Measurements from ENCODE around the gene MAPK8IP2. TPM values are rescaled to one million over a fixed set of nuclear protein-coding genes. Genes with fewer than 3 reads are reported as not detected.

MAPK8IP2 gene
- total and polyA plus RNA-seq, 3 donors from 2014 or later, result 12.7 to 36.9 (median 34.9) TPM

DNA sequence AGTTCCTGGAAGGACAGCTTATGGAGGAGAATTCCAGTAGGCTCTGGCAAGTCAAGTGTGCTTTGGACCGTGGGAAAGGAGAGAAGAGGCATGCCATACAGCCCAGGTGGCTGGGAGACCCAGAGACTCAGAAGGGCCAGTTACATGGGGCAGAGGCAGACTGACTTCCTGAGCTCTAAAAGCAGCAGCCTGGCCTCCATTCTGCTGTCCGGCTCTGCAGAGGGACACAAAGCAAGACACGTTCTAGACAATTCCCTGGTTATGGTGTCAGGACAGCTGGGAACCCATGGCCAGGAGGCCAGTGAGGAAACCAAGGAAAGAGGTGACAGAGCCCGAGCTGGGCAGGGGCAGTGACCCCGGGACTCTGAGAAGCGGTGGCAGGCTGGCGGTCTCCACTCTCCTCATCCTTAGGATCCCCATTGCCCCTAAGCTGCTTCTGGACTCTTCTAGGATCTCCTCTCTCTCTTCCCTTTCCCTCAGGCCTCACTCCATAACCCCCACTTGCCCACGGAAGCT is 25.1 kb upstream of the MAPK8IP2 start:
- TF ChIP-seq CTCF (IDR thresholded peaks at IDR 0.05) (no peak), POLR2A (IDR thresholded peaks at IDR 0.05) (no peak)
- no peak for DNase-seq
- H3K9me3 ChIP-seq, result no peaks in the 10 kb centered on the region
- peaks cover 9% of the 10 kb centered on the region for H3K4me1 ChIP-seq
- H3K27me3 ChIP-seq, result no peaks in the 10 kb centered on the region
- intact Hi-C loops (cut with DNase I; ENCODE audit: low total_unique reads), result no loop called here
- WGBS, 2 donors, result 92 to 93% methylated on average over 8 of the region's 8 CpGs
- H3K4me3 ChIP-seq, result no peak overlapping the region
- no peaks in the 10 kb centered on the region for H3K36me3 ChIP-seq (ENCODE audit: low read depth, missing control alignments)
- H3K27ac ChIP-seq, result no peak overlapping the region

GRCh38 chr22:50576070-50576469 is 24.5 kb upstream of the MAPK8IP2 start:
- 70 to 80% methylated on average over 4 to 5 of the region's 5 CpGs for WGBS, 2 donors
- intact Hi-C loops (cut with DNase I; ENCODE audit: low total_unique reads), result no loop called here

DNA sequence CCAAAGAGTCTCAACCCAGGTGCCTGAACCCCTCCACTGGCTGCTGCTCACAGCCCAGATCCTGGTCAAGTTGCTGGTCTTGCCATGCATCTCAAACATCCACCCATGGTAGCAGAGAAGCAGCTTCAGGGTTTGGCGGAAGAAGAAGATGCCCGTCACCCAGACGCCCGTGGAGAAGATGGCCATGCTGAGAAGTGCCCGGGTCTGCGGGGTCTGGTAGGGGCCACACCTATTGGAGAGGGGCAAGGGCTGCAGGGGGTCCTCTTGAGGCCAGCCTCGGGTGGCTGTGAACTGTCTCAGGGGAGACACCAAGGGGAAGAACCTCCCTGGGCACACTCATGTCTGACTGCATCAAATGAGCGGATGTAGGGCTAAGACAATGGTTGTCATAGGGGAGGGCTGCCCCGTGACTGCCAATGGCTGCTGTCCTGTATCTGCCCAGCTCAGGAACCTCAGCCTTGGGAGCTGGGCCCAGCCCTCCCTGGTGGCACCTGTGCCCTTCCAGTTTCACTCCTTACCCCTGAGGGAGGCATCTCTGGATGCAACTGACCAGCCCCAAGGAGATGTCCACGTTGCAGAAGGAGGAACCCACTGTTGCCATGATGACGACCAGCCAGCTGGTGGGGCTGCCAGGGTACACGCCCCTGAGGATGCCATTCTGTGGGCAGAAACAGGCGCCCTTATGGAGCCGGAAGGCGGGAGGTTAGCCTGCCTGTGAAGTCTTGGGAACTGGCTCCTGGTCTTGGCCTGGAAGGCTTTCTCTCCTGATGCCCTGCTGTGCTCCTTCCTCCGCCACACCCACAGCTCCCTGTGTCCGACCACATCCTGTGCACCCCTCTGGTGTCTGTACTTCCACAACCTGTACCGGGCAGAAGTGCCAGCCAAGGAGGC is 23.5 kb upstream of the MAPK8IP2 start:
- no peak overlapping the region for H3K27ac ChIP-seq
- 83 to 84% methylated on average over 16 to 18 of the region's 18 CpGs for WGBS, 2 donors
- H3K27me3 ChIP-seq, result no peaks in the 10 kb centered on the region
- intact Hi-C loops (cut with DNase I; ENCODE audit: low total_unique reads), result no loop called here
- no peaks in the 10 kb centered on the region for H3K9me3 ChIP-seq
- H3K4me1 ChIP-seq, result peaks cover 17% of the 10 kb centered on the region
- no peak for DNase-seq
- H3K36me3 ChIP-seq (ENCODE audit: low read depth, missing control alignments), result no peaks in the 10 kb centered on the region
- no peak for TF ChIP-seq POLR2A (IDR thresholded peaks at IDR 0.05)
- TF ChIP-seq CTCF (IDR thresholded peaks at IDR 0.05), result no peak
- peak overlapping the region in 1 of 2 donors; percentile 21 for H3K4me3 ChIP-seq

More at GRCh38 chr22:50576070-50576469, 24.5 kb upstream of the MAPK8IP2 start:
- DNase-seq, result no peak
- Histone ChIP-seq H3K36me3 (ENCODE audit: low read depth, missing control alignments) (no peaks in the 10 kb centered on the region), H3K27ac (no peak overlapping the region), H3K4me1 (peaks cover 9% of the 10 kb centered on the region), H3K27me3 (no peaks in the 10 kb centered on the region), H3K4me3 (no peak overlapping the region), H3K9me3 (no peaks in the 10 kb centered on the region)
- TF ChIP-seq CTCF (IDR thresholded peaks at IDR 0.05), result no peak
- no peak for TF ChIP-seq POLR2A (IDR thresholded peaks at IDR 0.05)

DNA sequence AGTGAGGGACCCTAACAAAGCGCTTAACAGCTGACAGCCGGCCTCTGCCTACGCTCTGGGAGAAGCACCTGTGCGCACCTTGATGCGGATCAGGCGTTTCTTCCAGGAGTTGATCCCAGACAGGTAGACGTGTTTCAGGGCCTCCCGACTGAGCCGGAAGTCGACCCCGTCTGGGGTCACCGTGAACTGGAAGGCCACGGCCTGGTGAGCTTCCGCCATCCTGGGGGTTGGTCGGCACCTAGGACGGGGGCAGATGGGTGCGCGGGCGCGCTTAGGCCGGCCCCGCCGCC is 23.0 kb upstream of the MAPK8IP2 start:
- Histone ChIP-seq H3K36me3 (ENCODE audit: low read depth, missing control alignments) (no peaks in the 10 kb centered on the region), H3K9me3 (no peaks in the 10 kb centered on the region), H3K27me3 (no peaks in the 10 kb centered on the region), H3K4me1 (peaks cover 17% of the 10 kb centered on the region), H3K27ac (no peak overlapping the region), H3K4me3 (peak overlapping the region in 1 of 2 donors; percentile 21)
- TF ChIP-seq CTCF (IDR thresholded peaks at IDR 0.05) (no peak), POLR2A (IDR thresholded peaks at IDR 0.05) (no peak)
- DNase-seq, result no peak
- intact Hi-C loops (cut with DNase I; ENCODE audit: low total_unique reads), result no loop called here
- 58 to 67% methylated on average over 3 to 22 of the region's 23 CpGs for WGBS, 2 donors
